ENCODE measurements around the gene MRM1. TPM values are rescaled to one million over a fixed set of nuclear protein-coding genes. Genes with fewer than 3 reads are reported as not detected.
A peak's percentile ranks its signal among the peaks of the same experiment; 100 is the strongest.

Gene MRM1
- total and polyA plus RNA-seq, 9 of the 15 experiments (the other 6 are each of a cell fraction or from before 2014, with no cell fraction given): 0.61 to 28.4 (median 21.5) TPM

- no peak for TF ChIP-seq REST (IDR thresholded peaks at IDR 0.05; ENCODE audit: borderline replicate concordance)
- TF ChIP-seq REST (CRISPR knock-in tag; IDR thresholded peaks at IDR 0.05; ENCODE audit: low read depth): no peak
- no peak for TF ChIP-seq ZNF449 (CRISPR knock-in tag; IDR thresholded peaks at IDR 0.05)
- no peak for TF ChIP-seq SRSF7 (optimal IDR thresholded peaks at IDR 0.05; ENCODE audit: low read depth, low read length)
- no peak for TF ChIP-seq MED1 (CRISPR knock-in tag; IDR thresholded peaks at IDR 0.05; ENCODE audit: borderline replicate concordance)
- TF ChIP-seq NCOR1 (IDR thresholded peaks at IDR 0.05): no peak
- TF ChIP-seq CEBPG (CRISPR knock-in tag; IDR thresholded peaks at IDR 0.05): no peak
- no peak for TF ChIP-seq CEBPG (tag; conservative IDR thresholded peaks at IDR 0.05 in 1 of 2, IDR thresholded peaks at IDR 0.05 in 1 of 2)
- peak; percentile 80 for TF ChIP-seq MAFF (IDR thresholded peaks at IDR 0.05; ENCODE audit: low read length)
- TF ChIP-seq ZNF232 (CRISPR knock-in tag; IDR thresholded peaks at IDR 0.05): no peak
- no peak for TF ChIP-seq FOXA1 (IDR thresholded peaks at IDR 0.05; ENCODE audit: borderline replicate concordance)
- peak; percentile 66; the same call in 1 of the 2 replicates for TF ChIP-seq CTBP1 (IDR thresholded peaks at IDR 0.05; ENCODE audit: borderline replicate concordance)
- no peak for TF ChIP-seq MEF2D (tag; conservative IDR thresholded peaks at IDR 0.05; ENCODE audit: low read depth)
- TF ChIP-seq ZKSCAN1 (IDR thresholded peaks at IDR 0.05; ENCODE audit: low read depth, low read length): no peak
- TF ChIP-seq XRCC4 (IDR thresholded peaks at IDR 0.05; ENCODE audit: extremely low read depth, insufficient read depth, insufficient read length): no peak
- TF ChIP-seq MLX (CRISPR knock-in tag; conservative IDR thresholded peaks at IDR 0.05): no peak
- no peak for TF ChIP-seq MYC (IDR thresholded peaks at IDR 0.05; ENCODE audit: low read depth, low read length)
- TF ChIP-seq MYC (CRISPR knock-in tag; IDR thresholded peaks at IDR 0.05; ENCODE audit: borderline replicate concordance, low read depth): no peak
- TF ChIP-seq SMARCA4 (IDR thresholded peaks at IDR 0.05): peak; percentile 55
Observed at GRCh38 chr17:36611345-36612072, 10.1 kb downstream of the MRM1 start (continued).
